Parathyroid adenoma (tissue), 2 donors: Measurements from ENCODE around the gene CEACAM5.

Experiments used
- H2AFZ ChIP-seq: fragments of 300-600 bp; sonication (generic); one replicate; pipeline ENCODE4 v1.7.0; 2017; ENCODE audit warnings: antibody characterized with exemption, mild to moderate bottlenecking
- H3K27ac ChIP-seq: fragments of 300-600 bp; sonication (generic); one replicate; pipeline ENCODE4 v1.7.0; 2017
- H3K27me3 ChIP-seq: fragments of 300-600 bp; sonication (generic); one replicate; pipeline ENCODE4 v1.7.0; 2017; ENCODE audit warnings: low read length; ENCODE audit not compliant: control insufficient read depth, insufficient read depth
- H3K36me3 ChIP-seq: fragments of 300-600 bp; sonication (generic); one replicate; pipeline ENCODE4 v1.7.0; 2017; ENCODE audit warnings: low read length; ENCODE audit not compliant: control insufficient read depth, insufficient read depth
- H3K4me1 ChIP-seq: fragments of 300-600 bp; sonication (generic); one replicate; pipeline ENCODE4 v1.7.0; 2017; ENCODE audit warnings: control low read depth
- H3K4me2 ChIP-seq: fragments of 300-600 bp; sonication (generic); one replicate; pipeline ENCODE4 v1.7.0; 2017; ENCODE audit warnings: low read length
- H3K4me3 ChIP-seq: fragments of 300-600 bp; sonication (generic); one replicate; pipeline ENCODE4 v1.7.0; 2017; ENCODE audit warnings: low read depth, low read length
- H3K79me2 ChIP-seq: fragments of 300-600 bp; sonication (generic); one replicate; pipeline ENCODE4 v1.7.0; 2017; ENCODE audit warnings: control low read depth
- H3K9ac ChIP-seq: fragments of 300-600 bp; sonication (generic); one replicate; pipeline ENCODE4 v1.7.0; 2017; ENCODE audit warnings: mild to moderate bottlenecking
- H3K9me3 ChIP-seq: fragments of 300-600 bp; sonication (generic); one replicate; pipeline ENCODE4 v1.7.0; 2017; ENCODE audit warnings: low read length; ENCODE audit not compliant: control insufficient read depth
- TF ChIP-seq, protein P1 (sequence below): fragments of 300-600 bp; sonication (generic); IDR thresholded peaks from one replicate; pipeline ENCODE4 v1.7.0; 2017; ENCODE audit warnings: antibody characterized with exemption, mild to moderate bottlenecking
- donor health status: primary hyperparathyroidism.

CEACAM5 gene

DNA sequence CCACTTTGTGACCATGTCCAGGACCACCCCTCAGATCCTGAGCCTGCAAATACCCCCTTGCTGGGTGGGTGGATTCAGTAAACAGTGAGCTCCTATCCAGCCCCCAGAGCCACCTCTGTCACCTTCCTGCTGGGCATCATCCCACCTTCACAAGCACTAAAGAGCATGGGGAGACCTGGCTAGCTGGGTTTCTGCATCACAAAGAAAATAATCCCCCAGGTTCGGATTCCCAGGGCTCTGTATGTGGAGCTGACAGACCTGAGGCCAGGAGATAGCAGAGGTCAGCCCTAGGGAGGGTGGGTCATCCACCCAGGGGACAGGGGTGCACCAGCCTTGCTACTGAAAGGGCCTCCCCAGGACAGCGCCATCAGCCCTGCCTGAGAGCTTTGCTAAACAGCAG is 12.7 kb upstream of the CEACAM5 start:
- H3K4me1 ChIP-seq = no peaks in the 10 kb centered on the region
- no peak overlapping the region for H3K27ac ChIP-seq
- no peak overlapping the region for H3K9ac ChIP-seq
- H2AFZ ChIP-seq = no peak overlapping the region
- H3K79me2 ChIP-seq = no peaks in the 10 kb centered on the region
- H3K4me2 ChIP-seq = no peak overlapping the region
- H3K27me3 ChIP-seq = no peaks in the 10 kb centered on the region
- TF ChIP-seq, protein P1, sequence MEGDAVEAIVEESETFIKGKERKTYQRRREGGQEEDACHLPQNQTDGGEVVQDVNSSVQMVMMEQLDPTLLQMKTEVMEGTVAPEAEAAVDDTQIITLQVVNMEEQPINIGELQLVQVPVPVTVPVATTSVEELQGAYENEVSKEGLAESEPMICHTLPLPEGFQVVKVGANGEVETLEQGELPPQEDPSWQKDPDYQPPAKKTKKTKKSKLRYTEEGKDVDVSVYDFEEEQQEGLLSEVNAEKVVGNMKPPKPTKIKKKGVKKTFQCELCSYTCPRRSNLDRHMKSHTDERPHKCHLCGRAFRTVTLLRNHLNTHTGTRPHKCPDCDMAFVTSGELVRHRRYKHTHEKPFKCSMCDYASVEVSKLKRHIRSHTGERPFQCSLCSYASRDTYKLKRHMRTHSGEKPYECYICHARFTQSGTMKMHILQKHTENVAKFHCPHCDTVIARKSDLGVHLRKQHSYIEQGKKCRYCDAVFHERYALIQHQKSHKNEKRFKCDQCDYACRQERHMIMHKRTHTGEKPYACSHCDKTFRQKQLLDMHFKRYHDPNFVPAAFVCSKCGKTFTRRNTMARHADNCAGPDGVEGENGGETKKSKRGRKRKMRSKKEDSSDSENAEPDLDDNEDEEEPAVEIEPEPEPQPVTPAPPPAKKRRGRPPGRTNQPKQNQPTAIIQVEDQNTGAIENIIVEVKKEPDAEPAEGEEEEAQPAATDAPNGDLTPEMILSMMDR = no peak
- no peaks in the 10 kb centered on the region for H3K36me3 ChIP-seq
- no peaks in the 10 kb centered on the region for H3K9me3 ChIP-seq
- no peak overlapping the region for H3K4me3 ChIP-seq

DNA sequence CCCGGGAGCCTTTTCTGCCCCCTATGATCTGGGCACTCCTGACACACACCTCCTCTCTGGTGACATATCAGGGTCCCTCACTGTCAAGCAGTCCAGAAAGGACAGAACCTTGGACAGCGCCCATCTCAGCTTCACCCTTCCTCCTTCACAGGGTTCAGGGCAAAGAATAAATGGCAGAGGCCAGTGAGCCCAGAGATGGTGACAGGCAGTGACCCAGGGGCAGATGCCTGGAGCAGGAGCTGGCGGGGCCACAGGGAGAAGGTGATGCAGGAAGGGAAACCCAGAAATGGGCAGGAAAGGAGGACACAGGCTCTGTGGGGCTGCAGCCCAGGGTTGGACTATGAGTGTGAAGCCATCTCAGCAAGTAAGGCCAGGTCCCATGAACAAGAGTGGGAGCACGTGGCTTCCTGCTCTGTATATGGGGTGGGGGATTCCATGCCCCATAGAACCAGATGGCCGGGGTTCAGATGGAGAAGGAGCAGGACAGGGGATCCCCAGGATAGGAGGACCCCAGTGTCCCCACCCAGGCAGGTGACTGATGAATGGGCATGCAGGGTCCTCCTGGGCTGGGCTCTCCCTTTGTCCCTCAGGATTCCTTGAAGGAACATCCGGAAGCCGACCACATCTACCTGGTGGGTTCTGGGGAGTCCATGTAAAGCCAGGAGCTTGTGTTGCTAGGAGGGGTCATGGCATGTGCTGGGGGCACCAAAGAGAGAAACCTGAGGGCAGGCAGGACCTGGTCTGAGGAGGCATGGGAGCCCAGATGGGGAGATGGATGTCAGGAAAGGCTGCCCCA is 11.8 kb upstream of the CEACAM5 start:
- Histone ChIP-seq H3K9me3 (no peaks in the 10 kb centered on the region), H3K4me3 (no peak overlapping the region), H3K36me3 (no peaks in the 10 kb centered on the region), H3K27ac (no peak overlapping the region), H3K79me2 (no peaks in the 10 kb centered on the region), H3K4me1 (no peaks in the 10 kb centered on the region), H3K9ac (no peak overlapping the region), H3K4me2 (no peak overlapping the region), H2AFZ (no peak overlapping the region), H3K27me3 (no peaks in the 10 kb centered on the region)
- TF ChIP-seq, protein P1 = no peak

DNA sequence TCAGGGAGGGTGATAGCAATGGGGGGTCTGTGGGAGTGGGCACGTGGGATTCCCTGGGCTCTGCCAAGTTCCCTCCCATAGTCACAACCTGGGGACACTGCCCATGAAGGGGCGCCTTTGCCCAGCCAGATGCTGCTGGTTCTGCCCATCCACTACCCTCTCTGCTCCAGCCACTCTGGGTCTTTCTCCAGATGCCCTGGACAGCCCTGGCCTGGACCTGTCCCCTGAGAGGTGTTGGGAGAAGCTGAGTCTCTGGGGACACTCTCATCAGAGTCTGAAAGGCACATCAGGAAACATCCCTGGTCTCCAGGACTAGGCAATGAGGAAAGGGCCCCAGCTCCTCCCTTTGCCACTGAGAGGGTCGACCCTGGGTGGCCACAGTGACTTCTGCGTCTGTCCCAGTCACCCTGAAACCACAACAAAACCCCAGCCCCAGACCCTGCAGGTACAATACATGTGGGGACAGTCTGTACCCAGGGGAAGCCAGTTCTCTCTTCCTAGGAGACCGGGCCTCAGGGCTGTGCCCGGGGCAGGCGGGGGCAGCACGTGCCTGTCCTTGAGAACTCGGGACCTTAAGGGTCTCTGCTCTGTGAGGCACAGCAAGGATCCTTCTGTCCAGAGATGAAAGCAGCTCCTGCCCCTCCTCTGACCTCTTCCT is 11.1 kb upstream of the CEACAM5 start:
- H3K4me3 ChIP-seq = no peak overlapping the region
- H3K27me3 ChIP-seq = no peaks in the 10 kb centered on the region
- H3K36me3 ChIP-seq = no peaks in the 10 kb centered on the region
- H2AFZ ChIP-seq = no peak overlapping the region
- H3K9me3 ChIP-seq = no peaks in the 10 kb centered on the region
- H3K4me1 ChIP-seq = no peaks in the 10 kb centered on the region
- TF ChIP-seq, protein P1 = no peak
- H3K9ac ChIP-seq = no peak overlapping the region
- no peak overlapping the region for H3K27ac ChIP-seq
- no peaks in the 10 kb centered on the region for H3K79me2 ChIP-seq
- H3K4me2 ChIP-seq = no peak overlapping the region

DNA sequence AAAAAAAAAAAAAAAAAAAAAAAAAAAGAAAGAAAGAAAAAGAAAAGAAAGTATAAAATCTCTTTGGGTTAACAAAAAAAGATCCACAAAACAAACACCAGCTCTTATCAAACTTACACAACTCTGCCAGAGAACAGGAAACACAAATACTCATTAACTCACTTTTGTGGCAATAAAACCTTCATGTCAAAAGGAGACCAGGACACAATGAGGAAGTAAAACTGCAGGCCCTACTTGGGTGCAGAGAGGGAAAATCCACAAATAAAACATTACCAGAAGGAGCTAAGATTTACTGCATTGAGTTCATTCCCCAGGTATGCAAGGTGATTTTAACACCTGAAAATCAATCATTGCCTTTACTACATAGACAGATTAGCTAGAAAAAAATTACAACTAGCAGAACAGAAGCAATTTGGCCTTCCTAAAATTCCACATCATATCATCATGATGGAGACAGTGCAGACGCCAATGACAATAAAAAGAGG is 9.6 kb upstream of the CEACAM5 start:
- H3K4me2 ChIP-seq = no peak overlapping the region
- H2AFZ ChIP-seq = no peak overlapping the region
- TF ChIP-seq, protein P1 = no peak
- no peaks in the 10 kb centered on the region for H3K36me3 ChIP-seq
- H3K9me3 ChIP-seq = no peaks in the 10 kb centered on the region
- H3K9ac ChIP-seq = no peak overlapping the region
- no peak overlapping the region for H3K4me3 ChIP-seq
- no peaks in the 10 kb centered on the region for H3K4me1 ChIP-seq
- H3K27me3 ChIP-seq = no peaks in the 10 kb centered on the region
- H3K79me2 ChIP-seq = no peaks in the 10 kb centered on the region
- H3K27ac ChIP-seq = no peak overlapping the region
